HK-2 (cell line): ENCODE measurements around the gene FAM98B.
"Not testable (repeated sequence)": the region's sequence is repeated elsewhere in the genome, so short reads cannot be mapped to it uniquely, and the experiment has no call there.

Source experiments
- DNase-seq: peaks from one replicate; pipeline ENCODE4 v3.0.0-alpha.2; 2018; ENCODE audit not compliant: unreplicated experiment

The FAM98B gene

GRCh38 chr15:38453971-38454695 lies at the start of gene FAM98B:
Gene FAM98B (plus strand): TSS chr15:38454127. CDS start chr15:38454162, 35 bp downstream.
- DNase-seq, result peak; percentile 84

- no peak for DNase-seq
Measured at GRCh38 chr15:38406436-38406835, 47.5 kb upstream of the FAM98B start.

DNA sequence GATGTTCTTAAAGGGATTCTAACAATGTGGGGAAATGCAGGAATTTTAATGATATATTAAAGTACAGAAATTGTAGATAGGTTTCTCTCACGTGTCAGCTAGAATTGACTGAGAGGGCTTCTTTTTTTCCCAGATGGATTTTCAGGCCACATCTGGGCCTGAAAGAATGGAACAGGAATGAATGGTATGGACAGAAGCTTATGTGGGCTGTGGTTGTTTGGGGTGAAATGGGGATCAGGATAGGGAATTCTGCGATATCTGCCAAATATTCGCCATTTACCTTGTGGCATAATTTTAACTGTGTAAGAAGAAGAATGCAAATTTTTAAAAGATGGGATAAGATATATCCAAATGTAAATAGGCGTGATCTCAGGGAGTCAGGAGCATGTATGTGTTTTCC lies 45.4 kb upstream of the FAM98B start:
- no peak for DNase-seq

DNA sequence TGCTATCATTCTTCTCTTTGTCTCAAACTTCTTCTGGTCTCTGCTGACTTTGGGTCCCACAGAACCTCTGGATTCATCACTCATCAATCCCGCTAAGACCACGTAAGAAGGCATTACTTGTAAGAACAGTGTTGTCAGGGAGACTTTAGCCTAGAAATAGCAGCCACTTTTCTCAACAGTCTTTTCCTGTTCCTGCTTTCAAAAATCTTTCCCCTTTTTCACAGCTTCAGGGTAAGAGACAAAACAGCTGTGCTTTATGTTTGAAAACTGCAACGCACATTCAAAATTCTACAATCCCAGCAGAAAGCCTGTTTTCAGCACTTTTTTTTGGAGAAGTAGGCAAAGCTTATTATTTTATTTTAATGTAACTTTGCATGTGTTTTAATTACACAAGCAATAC lies 42.0 kb upstream of the FAM98B start:
- no peak for DNase-seq

GRCh38 chr15:38412466-38412865 lies 41.5 kb upstream of the FAM98B start:
- no peak for DNase-seq

GRCh38 chr15:38414357-38414756 lies 39.6 kb upstream of the FAM98B start:
- DNase-seq, result peak; percentile 17

DNA sequence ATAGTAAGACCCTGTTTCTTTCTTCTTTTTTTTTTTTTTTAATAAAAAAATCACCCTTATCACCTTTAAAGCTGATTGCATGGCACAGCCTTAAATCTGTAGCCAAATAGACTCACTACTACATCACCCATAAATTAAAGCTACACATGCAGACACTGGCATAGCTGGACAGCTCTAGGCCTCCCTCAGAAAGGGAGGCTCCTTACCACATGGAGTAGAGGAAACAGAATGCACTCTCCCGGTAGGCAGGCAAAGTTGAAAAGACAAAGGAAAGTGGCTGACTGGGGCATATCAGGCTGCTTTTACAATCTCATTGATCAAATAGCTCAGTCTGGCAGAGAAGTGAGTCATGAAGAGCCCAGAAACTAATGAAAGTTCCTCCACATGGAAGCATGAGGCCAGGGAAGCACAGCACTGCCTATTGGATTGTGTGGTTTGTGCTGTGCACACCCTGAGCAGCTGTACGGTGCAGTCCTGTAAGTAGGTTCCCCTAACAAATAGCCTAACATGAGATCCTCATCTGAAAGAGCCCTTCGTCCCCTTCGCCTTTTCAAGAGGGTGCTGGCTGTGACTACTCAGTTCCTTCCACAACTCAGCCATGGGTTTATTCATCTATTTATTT lies 32.7 kb upstream of the FAM98B start:
- DNase-seq, result no peak

GRCh38 chr15:38424101-38424552 lies 29.8 kb upstream of the FAM98B start:
- DNase-seq, result no peak

GRCh38 chr15:38425269-38425668 lies 28.7 kb upstream of the FAM98B start:
- DNase-seq, result no peak

DNA sequence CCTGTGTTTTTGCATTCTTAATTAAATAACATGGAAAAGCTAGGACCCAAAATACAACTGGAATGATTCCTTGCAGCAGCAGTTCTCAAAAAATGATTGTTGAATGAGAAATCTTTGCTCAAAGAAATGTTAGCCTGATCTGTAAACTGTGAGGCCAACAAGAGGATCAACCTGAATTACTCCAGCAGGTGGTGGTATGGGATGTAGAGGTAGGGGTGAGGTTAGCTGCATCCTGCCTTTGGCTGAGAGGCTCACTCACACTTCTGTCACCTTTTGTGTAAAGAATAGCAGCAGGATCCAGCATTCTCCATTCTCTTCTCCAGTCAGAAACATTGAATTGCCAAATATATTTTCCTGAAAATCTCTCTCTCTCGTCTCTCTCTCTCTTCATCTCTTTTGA lies 26.5 kb upstream of the FAM98B start:
- no peak for DNase-seq

GRCh38 chr15:38430106-38430760 lies 23.7 kb upstream of the FAM98B start:
- no peak for DNase-seq

- no peak for DNase-seq
Measured at GRCh38 chr15:38436993-38437392, 16.9 kb upstream of the FAM98B start.

GRCh38 chr15:38437603-38438002 lies 16.3 kb upstream of the FAM98B start:
- not testable (repeated sequence) for DNase-seq

DNA sequence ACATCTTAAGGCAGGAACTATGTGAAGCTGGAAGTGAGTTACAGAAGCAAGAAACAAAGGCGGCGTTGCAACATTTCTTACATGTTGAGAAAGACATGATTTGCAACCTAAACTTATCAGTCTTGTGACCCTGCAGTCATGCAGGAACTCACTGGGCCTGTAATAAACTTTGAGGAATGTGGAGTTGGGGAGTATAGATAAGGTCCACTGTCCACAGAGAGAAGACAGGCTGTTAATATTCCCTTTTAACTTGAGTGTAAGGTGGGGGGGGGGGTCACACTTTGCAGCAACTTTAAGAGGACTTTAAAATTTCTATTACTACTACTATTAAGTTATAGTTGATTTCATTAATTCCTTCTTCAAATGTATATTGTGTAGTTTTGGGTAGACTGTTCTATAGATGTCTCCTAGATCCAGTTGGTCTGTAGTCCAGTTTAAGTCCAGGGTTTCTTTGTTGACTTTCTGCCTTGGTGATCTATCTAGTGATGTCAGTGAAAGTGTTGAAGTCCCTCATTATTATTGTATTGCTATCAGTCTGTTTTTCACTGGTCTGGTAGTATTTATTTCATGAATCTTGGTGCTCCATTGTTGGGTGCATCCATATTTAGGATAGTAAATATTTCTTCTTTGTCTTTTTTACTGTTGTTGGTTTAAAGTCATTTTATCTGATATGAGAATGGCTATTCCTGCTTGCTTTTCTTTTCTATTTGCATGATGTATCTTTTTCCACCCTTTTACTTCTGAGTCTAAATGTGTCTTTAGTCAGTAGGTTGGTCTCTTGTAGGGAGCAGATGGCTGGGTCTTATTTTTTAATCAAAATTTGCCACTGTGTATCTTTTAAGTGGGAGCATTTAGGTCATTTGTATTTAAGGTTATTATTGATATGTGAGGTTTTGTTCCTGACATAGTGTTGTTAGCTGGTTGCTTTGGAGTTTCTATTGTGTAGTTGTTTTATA lies 15.6 kb upstream of the FAM98B start:
- no peak for DNase-seq

- DNase-seq, result peak; percentile 20
Measured at GRCh38 chr15:38440353-38441129, 13.4 kb upstream of the FAM98B start.

DNA sequence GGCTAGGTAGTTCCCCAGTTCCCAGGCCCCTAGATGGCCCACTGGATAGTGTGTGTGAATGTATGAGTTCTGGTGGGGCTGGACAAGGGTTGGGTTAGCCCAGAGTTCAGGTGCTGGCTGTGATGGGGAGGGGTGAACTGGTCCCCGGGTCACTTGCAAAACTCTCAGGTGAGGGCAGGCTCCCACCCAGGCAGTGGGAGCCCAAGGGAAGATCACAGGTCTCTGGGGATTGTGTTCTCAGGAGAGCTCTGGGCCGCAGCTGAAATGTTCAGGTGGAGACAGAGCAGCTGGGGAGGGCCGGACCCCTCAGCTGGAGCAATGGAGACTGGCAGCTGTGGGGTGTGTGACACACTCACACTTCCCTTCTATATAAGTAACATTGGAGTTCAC lies 12.8 kb upstream of the FAM98B start:
- no peak for DNase-seq

GRCh38 chr15:38454696-38455090 lies 766 bp downstream of the FAM98B start:
- no peak for DNase-seq

- no peak for DNase-seq
Measured at GRCh38 chr15:38455092-38455491, 1.2 kb downstream of the FAM98B start.

DNA sequence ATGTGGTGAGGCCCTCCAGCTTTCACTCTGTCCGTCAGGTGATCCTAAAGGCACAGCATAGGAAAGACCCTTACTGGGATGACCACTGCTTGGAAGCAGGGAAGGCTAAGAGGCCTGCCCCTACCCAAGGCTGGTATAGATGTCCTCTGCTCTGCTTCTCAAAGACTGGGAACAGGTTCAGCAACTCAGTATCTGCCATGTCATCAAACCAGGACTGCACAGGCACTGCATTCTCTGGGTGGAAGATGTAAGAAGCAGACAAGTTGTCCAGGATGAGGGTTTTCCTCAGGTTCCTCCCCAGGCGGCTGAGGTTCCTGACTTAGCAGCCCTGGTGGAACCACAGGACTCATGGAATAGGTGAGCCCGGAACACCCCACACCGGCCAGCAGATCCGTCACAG lies 4.7 kb downstream of the FAM98B start:
- no peak for DNase-seq

GRCh38 chr15:38459480-38459879 lies 5.6 kb downstream of the FAM98B start:
- no peak for DNase-seq

DNA sequence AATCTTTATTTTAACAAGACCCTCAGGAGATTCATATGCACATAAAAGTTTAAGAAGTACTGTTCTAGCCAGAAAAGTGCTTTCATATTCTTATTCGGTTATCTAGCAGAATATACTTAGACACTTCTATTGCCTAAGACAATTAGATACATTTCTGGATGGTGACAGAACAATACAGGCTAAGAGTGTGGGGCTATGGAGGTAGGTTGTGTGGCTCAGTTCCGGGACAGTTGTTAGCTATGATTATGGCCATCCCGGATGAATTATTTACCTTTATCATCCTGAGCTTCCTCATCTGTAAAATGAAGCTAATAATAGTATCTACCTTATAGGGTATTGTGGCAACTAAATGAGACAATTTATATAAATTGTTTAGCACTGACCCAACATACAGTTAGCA lies 6.6 kb downstream of the FAM98B start:
- DNase-seq, result no peak
